ENCODE data around the gene CYTH2.
"Not testable (repeated sequence)": the region's sequence is repeated elsewhere in the genome, so short reads cannot be mapped to it uniquely, and the experiment has no call there.

The CYTH2 gene

DNA sequence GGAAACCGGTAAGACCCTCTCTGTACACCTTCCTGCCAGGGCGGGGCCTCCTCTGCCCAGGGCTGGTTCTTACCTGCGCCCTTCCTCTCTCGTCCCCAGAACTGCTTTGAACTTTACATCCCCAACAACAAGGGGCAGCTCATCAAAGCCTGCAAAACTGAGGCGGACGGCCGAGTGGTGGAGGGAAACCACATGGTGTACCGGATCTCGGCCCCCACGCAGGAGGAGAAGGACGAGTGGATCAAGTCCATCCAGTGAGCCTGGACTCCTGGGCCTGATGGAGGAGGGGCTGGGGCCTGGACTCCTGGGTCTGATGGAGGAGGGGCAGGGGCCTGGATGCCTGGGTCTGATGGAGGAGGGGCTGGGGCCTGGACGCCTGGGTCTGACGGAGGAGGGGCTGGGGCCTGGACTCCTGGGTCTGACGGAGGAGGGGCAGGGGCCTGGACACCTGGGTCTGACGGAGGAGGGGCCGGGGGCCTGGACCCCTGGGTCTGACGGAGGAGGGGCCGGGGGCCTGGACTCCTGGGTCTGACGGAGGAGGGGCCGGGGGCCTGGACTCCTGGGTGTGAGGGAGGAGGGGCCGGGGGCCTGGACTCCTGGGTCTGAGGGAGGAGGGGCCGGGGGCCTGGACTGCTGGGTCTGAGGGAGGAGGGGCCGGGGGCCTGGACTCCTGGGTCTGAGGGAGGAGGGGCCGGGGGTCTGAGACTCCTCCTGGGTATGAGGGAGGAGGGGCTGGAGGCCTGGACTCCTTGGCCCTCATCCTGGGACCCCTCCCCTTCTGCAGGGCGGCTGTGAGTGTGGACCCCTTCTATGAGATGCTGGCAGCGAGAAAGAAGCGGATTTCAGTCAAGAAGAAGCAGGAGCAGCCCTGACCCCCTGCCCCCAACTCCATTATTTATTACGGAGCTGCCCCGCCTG, 9.4 kb downstream of the CYTH2 start:
- DNase-seq, result no peak

DNA sequence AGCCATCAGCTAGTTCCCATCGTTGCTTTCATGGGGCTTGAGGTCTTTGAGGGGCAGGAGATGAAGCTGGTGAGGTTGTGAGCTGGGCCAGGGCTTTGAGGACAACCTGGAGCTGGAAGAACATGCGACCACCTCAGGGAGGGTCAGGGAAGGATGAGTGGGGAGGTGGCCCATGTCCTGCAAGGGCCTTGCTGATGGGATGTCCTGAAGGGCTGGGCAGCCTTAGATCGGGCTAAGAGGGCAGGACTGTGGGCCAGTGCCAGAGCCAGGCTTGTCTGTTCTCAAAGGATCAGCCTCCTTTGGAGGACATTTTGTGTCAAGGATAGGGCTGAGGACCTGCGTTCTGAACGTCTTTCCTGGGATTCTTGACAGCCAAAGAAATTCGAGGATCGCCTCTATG, 10.5 kb downstream of the CYTH2 start:
- no peak for DNase-seq

DNA sequence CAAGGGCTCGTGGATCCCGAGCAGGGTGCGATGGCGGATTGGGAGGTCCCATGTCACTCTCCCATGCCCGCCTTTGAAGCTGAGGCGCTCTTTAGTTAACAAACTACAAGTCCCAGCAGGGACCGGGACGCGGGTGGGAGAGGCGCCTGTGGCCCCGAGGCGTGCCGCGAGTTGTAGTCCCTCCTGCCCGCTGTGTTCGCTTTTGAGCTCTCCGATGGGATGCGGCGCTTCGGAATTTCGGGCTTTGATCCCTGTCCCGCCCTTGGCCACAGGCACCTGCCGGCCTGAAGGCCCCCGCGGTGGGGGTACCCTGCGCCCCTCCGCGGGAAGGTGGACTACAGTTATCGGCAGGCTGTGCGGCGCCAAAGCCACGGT, 11.0 kb downstream of the CYTH2 start:
- peak in 11 of 14 donors; percentile 24 to 81 (median 51) for DNase-seq

DNA sequence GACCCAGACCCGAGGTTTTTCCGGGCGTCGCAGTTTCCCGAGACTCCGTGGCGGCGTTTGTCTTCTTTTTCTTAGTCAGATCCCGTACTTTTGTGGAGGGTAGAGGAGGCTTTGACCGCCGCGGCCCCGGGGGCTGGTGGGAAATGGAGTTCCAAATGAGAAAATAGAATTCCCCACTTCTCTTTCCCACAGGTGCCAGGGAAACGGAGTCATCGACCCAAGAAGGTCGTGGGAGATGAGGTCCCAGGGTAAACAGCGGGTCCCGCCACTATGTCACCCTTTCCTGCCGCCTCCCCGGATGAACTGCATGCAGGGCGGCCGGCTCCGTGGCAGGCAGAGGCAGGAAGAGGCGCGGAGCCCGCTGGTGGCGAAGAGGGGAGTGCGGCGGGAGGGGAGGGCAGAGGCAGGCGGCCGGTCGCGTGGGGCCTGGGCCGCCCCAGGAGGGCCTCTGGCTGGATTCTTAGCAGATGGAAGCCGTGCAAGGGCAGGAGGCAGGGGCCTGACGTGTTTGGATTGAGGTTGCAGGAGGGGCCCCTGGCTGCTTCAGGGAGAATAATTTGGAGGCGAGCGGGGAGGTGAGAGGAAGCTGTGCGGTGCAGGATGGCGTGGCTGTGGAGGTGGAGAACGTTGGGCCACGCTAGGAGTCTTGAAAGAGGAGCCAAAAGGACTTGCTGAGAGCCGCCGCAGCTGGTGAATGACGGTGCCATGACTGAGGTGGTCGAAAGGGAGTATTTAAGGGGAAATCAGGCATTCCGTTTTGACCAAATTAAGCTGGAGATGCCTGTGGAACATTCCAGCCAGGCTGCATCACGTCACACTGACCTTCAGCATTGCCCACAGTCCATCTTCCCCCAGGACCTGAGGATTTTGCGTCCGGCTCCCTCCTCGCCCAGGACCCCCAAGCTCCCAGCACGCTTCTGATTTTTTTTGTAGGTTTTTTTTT, 11.7 kb downstream of the CYTH2 start:
- DNase-seq, result peak in 11 of 14 donors; percentile 24 to 81 (median 53)

DNA sequence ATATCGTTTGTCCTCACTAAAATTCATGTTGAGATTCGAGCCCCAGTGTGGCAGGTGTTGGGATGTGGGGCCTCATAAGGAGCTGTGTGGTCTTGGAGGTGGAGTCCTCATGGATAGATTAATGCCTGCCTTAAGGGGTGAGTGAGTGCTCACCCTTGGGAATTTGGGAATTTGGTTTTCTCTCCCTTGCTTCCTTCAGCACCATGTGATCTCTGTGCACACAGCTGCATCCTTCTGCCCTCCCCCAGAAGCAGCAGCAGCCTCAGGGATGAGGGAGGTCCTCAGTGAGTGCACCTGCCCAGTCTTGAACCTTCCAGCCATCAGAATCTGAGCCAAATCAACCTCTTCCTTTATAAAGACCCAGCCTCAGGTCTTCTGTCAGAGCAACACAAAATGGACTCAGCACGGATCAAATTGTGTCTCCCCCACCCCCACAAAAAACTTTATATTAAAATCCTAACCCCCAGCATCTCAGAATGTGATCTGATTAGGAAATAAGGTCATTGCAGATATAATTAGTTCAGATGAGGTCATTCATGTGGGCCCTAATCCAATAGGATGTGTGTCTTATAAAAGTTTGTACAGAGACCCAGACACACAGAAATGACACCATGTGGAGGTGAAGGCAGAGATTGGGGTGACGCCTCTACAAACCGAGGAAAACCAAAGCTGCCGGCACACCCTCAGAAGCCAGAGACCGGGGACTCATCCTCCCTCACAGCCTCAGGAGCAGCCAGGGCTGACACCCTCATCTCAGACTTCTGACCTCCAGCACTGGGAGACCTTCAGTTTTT, 12.9 kb downstream of the CYTH2 start:
- no peak for DNase-seq

DNA sequence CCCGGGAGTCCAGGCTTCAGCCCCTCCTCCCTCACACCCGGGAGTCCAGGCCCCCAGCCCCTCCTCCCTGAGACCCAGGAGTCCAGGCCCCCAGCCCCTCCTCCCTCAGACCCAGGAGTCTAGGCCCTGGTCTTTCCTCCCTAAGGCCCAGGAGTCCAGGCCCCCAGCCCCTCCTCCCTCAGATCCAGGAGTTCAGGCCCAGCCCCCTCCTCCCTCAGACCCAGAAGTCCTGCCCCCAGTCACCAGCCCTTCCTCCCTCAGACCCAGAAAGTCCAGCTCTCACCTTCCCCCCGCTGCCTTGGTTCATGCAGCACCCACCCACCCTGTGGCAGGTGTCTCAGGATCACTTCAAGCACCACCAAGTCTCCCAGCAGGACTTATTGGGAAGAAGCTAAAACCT, 14.1 kb downstream of the CYTH2 start:
- DNase-seq, result no peak

DNA sequence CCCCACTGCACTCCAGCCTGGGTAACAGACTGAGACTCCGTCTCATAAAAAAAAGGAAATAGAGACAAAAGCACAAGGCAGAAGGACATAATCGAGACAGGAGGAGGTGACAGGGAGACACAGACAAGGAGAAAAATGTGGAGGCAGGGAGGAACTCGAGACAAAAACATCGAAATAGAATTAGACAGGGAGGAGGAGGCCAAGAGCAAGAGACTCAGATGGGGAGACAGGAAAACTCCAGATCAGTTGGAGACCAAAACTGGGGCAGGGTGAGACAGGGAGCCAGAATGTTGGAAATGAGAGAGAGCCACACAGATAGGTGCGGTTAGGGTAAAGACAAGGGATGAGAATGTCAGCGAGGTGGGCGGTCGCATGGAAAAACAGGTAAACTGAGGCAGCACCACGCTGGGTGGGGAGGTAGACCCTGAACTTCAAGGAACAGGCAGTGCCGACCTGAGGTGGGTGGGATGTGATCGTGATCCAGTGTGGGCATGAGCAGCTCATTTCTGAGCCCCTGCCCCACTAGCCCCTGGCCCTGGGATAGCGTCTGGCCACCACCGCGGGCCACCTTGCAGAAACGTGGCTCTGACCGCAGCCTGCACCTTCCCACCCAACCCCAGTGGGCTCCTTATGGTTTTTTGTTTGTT, 15.2 kb downstream of the CYTH2 start:
- DNase-seq, result no peak

DNA sequence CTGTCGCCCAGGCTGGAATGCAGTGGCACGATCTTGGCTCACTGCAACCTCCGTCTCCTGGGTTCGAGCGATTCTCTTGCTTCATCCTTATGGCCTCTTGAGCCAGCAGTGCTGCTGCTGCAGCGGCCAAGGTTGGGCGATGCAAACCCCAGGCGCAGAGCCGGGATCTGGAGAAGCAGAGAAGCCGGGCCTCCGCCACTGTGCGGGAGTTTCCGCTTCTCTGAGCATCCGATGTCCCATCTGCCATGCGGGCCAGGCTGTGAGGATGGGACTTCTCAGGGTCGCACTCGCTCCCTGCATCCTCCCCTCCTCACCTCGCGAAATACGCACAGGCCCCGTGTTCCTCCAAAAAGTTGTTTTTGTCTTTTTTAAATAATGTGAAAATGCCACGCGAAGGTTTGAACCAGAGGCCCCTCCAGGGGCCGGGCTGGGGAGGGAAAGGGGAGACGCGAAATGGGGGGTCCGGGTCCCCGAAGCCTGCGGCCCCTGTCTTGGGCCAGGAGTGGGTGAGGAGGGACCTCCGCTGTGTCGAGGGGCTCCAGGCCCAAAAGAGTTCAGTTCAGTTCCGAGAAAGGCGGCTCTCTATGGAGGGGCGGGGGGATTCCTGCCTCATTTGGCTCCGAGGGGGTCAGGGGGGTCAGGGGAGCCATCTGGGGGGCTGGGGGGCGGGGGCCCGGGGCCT, 15.9 kb downstream of the CYTH2 start:
- no peak for DNase-seq

DNA sequence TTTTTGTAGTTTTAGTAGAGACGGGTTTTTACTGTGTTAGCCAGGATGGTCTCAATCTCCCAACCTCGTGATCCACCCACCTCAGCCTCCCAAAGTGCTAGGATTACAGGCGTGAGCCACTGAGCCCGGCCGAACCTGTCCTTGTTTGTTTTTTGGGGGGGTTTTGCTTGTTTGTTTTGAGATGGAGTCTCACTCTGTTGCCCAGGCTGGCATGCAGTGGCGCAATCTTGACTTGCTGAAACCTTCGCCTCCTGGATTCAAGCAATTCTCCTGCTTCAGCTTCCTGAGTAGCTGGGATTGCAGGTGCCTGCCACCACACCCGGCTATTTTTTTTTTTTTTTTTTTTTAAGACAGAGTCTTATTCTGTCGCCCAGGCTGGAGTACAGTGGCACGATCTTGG, 17.5 kb downstream of the CYTH2 start:
- DNase-seq, result not testable (repeated sequence)

DNA sequence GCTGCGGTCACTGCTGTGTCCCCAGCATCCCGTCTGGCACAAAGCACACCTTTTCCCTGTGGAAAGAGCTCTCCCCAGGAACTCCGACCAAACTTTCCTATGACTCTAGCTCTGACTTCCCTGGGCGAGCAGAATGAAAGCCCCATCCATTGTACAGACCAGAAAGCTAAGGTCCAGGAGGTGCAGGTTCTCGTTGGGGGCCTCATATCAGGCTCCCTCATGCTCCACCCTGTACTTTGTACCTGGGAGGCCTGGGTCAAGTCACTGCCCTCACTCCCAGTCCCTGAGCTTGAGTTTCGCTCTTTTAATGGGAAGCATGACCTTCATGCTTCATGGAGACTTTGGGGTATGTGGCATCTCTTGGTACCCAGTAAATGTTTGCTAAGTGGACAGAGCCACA, 18.4 kb downstream of the CYTH2 start:
- no peak for DNase-seq

DNA sequence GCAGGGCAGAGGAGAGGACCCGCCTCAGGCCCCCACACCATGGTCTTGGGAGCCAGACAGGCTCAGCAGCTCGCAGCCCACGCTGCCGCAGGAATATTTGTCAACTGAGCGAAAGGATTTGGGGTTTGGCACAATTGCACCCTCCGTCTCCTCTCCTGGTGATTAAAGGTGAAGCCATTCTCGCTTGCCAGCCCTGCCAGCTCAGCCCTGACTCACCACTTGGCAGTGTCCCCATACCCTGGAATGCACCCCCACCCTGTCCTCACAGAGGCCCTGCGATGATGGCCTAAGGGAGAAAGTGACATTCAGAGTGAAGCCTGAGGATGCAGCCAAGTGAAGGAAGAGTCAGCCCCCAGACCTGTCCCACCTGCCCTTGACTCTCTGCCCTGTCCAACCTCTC, 18.8 kb downstream of the CYTH2 start:
- peak in 5 of 14 donors; percentile 7 to 71 (median 19) for DNase-seq

DNA sequence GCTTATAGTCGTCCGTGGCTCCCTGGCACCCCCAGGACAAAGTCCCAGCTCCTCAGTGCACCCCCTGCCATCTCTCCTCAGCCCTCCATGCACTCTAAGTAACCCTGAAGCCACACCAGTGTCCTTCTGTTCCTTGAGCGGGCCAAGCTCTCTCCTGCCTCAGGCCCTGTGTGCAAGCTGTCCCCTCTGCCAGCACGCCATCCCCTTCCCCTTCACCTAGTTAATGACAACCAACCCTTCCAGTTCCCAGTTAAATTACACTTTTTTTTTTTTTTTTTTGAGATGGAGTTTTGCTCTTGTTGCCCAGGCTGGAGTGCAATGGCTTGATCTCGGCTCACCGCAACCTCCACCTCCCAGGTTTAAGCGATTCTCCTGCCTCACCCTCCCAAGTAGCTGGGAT, 19.3 kb downstream of the CYTH2 start:
- DNase-seq, result not testable (repeated sequence)

DNA sequence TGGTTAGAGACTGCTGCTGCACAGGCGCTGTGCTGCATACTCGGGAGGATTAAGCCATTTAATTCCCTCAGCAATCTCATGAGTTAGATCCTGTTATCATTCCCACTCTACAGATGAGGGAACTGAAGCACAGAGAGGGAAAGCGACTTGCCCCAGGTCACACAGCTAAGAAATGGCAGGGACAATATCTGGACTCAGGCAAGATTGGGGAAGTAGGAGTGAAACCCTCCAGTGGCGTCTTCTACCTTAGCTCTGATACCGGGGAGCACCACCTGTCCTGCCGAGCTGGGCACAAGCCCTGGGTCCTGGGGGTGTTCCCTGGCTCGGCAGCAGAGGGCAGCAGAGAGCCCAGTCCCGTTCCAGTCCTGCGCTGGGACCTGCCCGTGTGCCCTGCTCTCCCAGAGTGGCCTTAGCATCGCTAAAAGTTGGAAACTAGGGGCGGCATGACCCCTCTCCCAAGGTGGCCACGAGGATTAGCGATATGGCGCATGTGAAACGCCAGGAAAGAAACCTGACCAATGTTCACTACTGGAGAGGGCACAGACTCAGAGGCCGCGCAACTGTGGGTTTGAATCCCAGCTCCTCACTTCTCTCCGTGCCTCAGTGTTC, 20.5 kb downstream of the CYTH2 start:
- peak in 9 of 14 donors; percentile 3 to 56 (median 15) for DNase-seq

DNA sequence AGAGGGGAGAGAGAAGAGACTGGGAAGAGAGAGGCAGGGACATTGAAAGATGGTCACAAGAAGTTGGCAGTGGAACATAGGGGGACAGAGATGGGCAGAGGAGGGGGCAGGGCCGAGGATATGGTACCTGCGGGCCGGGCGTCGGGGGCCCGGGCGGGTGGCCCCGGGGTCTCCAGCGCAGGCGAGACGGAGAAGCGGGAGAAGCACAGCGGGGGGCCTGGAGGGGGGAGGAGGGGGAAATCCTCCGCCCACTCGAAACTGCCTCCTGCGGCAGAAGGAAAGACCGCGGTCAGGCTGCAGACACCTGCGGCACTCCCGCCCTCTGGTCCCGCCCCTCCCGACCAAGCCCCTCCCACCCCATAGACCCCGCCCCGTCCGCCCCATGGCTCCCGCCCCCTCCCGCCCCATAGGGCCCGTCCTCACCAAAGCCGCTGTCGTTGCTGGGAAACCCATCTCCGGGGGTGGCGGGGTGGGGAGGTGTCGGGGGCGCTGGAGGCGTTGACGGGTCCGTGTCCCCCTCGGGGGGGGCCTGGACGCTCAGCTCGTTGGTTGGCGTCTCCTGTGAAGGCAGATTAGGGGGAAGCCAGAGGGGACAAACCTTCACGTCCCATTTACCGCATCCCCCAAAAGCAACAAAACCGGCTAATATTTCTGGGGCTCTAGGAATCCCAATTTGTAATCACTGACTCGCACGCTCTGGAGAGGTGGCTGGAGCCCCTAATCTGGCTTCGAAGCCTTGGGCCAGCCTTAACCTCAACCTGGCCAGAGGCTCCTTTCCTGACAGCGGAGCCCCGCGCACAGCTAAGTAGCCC, 22.0 kb downstream of the CYTH2 start:
- DNase-seq, result no peak

DNA sequence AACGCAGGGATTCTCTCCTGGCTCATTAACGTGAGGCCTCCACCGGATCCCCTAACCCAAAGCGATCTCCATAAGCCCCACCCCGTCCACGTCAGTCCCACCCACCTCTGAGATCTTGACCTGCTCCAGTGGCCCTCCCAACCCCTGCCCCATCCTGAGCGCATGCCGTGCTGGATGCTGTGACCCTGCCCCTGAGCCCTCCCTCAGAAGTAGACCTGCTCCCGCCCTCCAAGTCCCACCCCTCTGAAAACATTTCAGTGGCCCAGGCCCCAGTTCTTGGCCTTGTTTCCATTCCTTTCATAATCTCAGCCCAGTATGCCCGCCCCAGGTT, 22.6 kb downstream of the CYTH2 start:
- DNase-seq, result no peak

DNA sequence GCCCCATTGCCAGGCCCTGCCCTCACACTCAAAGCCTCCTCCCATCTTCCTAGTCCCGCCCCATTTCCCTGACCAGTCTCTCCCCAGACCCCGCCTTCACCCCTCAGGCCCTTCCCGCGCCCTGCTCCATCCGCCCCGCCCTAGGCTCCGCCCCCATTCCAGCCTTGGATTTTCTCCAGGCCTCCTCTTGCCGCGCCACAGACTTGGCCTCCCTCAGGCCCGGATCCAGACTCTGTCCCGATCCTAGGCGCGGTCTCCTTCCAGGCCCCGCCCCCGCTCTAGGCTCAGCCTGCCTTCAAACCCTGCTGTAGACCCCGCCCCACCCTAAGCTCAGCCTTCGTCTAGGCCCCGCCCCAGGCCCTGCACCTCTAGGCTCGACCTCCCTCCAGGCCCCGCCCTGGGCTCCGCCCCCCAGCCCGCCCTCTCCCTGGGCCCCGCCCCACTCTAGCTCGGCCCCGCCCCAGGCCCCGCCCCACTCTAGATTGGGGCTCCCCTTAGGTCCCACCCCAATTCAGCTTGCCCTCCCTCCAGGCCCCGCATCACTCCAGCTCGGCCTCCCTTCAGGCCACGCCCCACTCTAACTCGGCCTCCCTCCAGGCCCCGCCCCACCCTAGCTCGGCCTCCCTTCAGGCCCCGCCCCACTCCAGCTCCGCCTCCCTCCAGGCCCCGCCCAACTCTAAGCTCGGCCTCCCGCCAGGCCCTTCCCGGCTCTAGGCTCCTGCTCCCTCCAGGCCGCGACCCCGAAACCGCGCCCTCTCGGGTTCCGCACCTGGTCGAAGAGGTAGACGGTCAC, 24.0 kb downstream of the CYTH2 start:
- peak; percentile 22 to 93 (median 83) for DNase-seq

DNA sequence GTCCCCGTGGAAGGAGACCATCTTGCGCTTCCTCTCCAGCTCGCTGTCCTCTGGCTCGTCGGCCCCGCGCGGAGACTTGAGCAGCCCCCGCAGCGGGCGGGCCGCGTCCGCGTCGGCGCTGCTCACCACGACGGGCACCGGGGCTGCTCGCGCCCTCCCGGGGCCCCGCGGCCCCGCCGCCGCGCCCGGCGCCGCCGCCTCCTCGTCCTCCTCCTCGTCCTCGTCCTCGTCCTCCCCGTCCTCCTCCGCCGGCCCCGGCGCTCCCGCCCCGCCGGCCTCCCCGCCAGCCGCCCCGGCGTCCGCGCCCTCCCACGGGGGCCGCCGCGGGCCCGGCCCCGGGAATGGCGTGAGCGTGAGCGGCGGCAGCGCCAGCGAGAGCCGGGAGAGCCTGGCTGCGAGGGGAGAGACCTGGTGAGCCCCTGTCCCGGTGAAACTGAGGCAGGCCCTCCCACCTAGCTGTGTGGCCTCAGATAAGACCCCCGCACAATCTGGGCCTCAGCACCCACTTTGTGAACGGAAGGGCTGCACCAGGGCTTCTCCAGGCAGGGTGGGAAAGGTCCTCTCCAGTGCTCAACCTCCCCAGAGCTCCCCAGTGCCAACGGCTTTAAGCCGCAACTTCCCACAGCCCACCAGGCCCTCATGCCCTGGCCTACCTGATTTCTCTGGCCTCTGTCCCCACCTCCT, 24.7 kb downstream of the CYTH2 start:
- DNase-seq, result no peak

DNA sequence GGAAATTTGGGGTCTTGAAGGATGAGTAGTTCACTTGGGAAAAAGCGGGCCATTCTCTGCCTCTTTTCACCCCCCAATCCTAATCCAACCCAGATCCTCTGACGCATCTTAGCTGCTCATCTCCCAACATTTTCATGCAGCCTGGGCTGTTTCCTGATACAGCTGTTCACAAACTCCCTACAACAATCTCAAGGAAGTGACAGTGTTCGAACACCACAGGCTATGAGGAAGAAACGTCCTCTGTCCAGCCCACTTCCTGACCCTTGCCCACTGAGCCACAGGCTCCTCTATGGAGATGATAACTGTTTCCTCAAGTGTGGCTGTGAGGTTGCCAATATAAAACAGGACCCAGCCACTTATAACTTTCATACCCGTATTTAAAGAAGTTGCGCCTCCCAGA, 26.2 kb downstream of the CYTH2 start:
- no peak for DNase-seq

Measured in C1 segment of cervical spinal cord (tissue), 14 donors.